ENCODE data around the gene FKBP14. TPM values are rescaled to one million over a fixed set of nuclear protein-coding genes. Genes with fewer than 3 reads are reported as not detected.
A peak's percentile ranks its signal among the peaks of the same experiment; 100 is the strongest.

FKBP14 gene
- total and polyA plus RNA-seq, 9 of the 15 experiments (the other 6 are each of a cell fraction or from before 2014, with no cell fraction given), result 5.3 to 27.9 (median 14.3) TPM

GRCh38 chr7:30027065-30027456, 559 bp upstream of the FKBP14 start (continued):
- TF ChIP-seq ZBTB43 (CRISPR knock-in tag; IDR thresholded peaks at IDR 0.05), result no peak
- TF ChIP-seq ETV1 (tag; conservative IDR thresholded peaks at IDR 0.05; ENCODE audit: low read depth), result 0 out of 2 replicates have a peak, but pooled peaks have one; percentile 3
- no peak for TF ChIP-seq ZNF165 (CRISPR knock-in tag; IDR thresholded peaks at IDR 0.05; ENCODE audit: borderline replicate concordance)

DNA sequence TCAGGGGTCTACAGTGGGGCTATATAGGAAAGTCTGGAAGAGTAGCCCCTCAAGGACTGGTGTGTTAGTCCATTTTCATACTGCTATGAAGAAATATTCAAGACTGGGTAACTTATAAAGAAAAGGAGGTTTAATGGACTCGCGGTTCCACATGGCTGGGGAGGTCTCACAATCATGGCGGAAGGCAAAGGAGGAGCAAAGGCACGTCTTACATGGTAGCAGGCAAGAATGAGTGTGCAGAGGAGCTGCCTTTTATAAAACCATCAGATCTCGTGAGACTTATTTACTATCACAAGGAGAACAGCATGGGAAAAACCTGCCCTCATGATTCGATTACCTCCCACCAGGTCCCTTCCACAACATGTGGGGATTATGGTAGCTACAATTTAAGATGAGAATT, 3.0 kb downstream of the FKBP14 start:
- no peaks in the 10 kb centered on the region for H3K9me1 ChIP-seq (ENCODE audit: control insufficient read depth, insufficient read depth, low read length)
- H3K79me2 ChIP-seq (ENCODE audit: control insufficient read depth, insufficient read depth, low read length), result peaks cover 60% of the 10 kb centered on the region
- POLR2A ChIA-PET, result interaction anchor here (0.6 to 0.9 kb wide), 3 partner anchors 12 to 401 kb away, joined by 3 to 4 read pairs (median 3); no protein-coding TSS in a partner anchor
- peak in 1 of 4 experiments; percentile 13 for DNase-seq (ENCODE audit: extremely low read depth in 1 of 4, low spot score in 3 of 4)
- peak overlapping the region; percentile 46 for H3K4me2 ChIP-seq (ENCODE audit: insufficient read depth, low read length)
- no peak overlapping the region for H3K27ac ChIP-seq (ENCODE audit: extremely low read depth, low read depth, low read length)
- no peak overlapping the region for H3K4me3 ChIP-seq
- no peaks in the 10 kb centered on the region; the same call in 1 of the 2 replicates for H4K20me1 ChIP-seq (replicated peaks; ENCODE audit: control insufficient read depth, insufficient read depth, low read length)
- ATAC-seq, result no peak
- no peak overlapping the region for H2AFZ ChIP-seq (ENCODE audit: low read depth, low read length)
- no peak for FAIRE-seq
- H3K4me1 ChIP-seq (replicated peaks in 1 of 2; ENCODE audit: control insufficient read depth in 2 of 2, insufficient read depth in 2 of 2, low read length in 2 of 2), result peaks cover 2 to 13% of the 10 kb centered on the region in 2 experiments; a peak in 2 of 5 replicates
- H3K9ac ChIP-seq (ENCODE audit: insufficient read depth in 1 of 2, low read depth in 2 of 2, low read length in 2 of 2), result no peak overlapping the region
- intact Hi-C loops (cut with micrococcal nuclease) (no loop called here), in situ Hi-C loops (cut with MboI) (no loop called here)
- BruUV-seq (replicated peaks), result no TSS peak
- peaks cover 44% of the 10 kb centered on the region for H3K36me3 ChIP-seq (ENCODE audit: control insufficient read depth, insufficient read depth, low read length)
- CTCF ChIA-PET (ENCODE audit: low intra/inter-chr PET ratio), result no interaction called here
- WGBS (ENCODE audit: insufficient coverage, low coverage, missing lambda C conversion rate), result 67% methylated on average over 6 of the region's 6 CpGs
- no peaks in the 10 kb centered on the region for H3K9me3 ChIP-seq (replicated peaks; ENCODE audit: control insufficient read depth, insufficient read depth, low read depth, low read length)
- no peaks in the 10 kb centered on the region for H3K27me3 ChIP-seq (ENCODE audit: control insufficient read depth in 2 of 2, insufficient read depth in 2 of 2, low read length in 2 of 2)
- TF ChIP-seq, protein P1, sequence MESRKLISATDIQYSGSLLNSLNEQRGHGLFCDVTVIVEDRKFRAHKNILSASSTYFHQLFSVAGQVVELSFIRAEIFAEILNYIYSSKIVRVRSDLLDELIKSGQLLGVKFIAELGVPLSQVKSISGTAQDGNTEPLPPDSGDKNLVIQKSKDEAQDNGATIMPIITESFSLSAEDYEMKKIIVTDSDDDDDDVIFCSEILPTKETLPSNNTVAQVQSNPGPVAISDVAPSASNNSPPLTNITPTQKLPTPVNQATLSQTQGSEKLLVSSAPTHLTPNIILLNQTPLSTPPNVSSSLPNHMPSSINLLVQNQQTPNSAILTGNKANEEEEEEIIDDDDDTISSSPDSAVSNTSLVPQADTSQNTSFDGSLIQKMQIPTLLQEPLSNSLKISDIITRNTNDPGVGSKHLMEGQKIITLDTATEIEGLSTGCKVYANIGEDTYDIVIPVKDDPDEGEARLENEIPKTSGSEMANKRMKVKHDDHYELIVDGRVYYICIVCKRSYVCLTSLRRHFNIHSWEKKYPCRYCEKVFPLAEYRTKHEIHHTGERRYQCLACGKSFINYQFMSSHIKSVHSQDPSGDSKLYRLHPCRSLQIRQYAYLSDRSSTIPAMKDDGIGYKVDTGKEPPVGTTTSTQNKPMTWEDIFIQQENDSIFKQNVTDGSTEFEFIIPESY (CRISPR knock-in tag; IDR thresholded peaks at IDR 0.05), result peak; percentile 98
- peak; percentile 80; the same call in 1 of the 2 replicates for TF ChIP-seq CHAMP1 (IDR thresholded peaks at IDR 0.05)
- TF ChIP-seq KAT8 (IDR thresholded peaks at IDR 0.05; ENCODE audit: low read depth), result no peak
- no peak for TF ChIP-seq SLC30A9 (CRISPR knock-in tag; IDR thresholded peaks at IDR 0.05)
- no peak for TF ChIP-seq SRSF1 (IDR thresholded peaks at IDR 0.05; ENCODE audit: low read depth, low read length)
- TF ChIP-seq RBM22 (IDR thresholded peaks at IDR 0.05; ENCODE audit: low read depth, low read length, poor library complexity, severe bottlenecking), result no peak
- TF ChIP-seq ZNF133 (CRISPR knock-in tag; IDR thresholded peaks at IDR 0.05), result no peak
- TF ChIP-seq HNRNPK (IDR thresholded peaks at IDR 0.05; ENCODE audit: low read depth, low read length, poor library complexity, severe bottlenecking), result no peak
- TF ChIP-seq ZNF655 (CRISPR knock-in tag; IDR thresholded peaks at IDR 0.05), result no peak
- peak; percentile 28 for TF ChIP-seq ZFP36 (IDR thresholded peaks at IDR 0.05; ENCODE audit: low read depth, low read length, partially characterized antibody)
- TF ChIP-seq CBX3 (IDR thresholded peaks at IDR 0.05; ENCODE audit: borderline replicate concordance in 1 of 2, low read length in 2 of 2), result peak in 1 of 2 experiments; percentile 75; a peak in 1 of 3 replicates
